Thyroid gland (tissue), 4 donors: ENCODE data around the gene PAK2.

ENCODE experiments used
- CTCF ChIP-seq, 6 experiments: fragments of 200-600 bp in 3 of 6; fragments of 450-650 bp in 3 of 6; sonication (generic) in 3 of 6; IDR thresholded peaks; one replicate each; pipeline ENCODE4 v1.5.1; 2016 to 2019; ENCODE audit warnings: antibody characterized with exemption in 6 of 6, mild to moderate bottlenecking in 2 of 6, inconsistent platforms in 1 of 6, moderate library complexity in 1 of 6
- POLR2A ChIP-seq, 2 donors: fragments of 450-650 bp; IDR thresholded peaks; one replicate each; pipeline ENCODE4 v1.6.1; 2017; ENCODE audit warnings: antibody characterized with exemption in 2 of 2, mild to moderate bottlenecking in 2 of 2, moderate library complexity in 1 of 2

- TF ChIP-seq CTCF (IDR thresholded peaks at IDR 0.05): no peak
- no peak for TF ChIP-seq POLR2A (IDR thresholded peaks at IDR 0.05)
Measured at GRCh38 chr3:196765454-196765853, 25.8 kb downstream of the PAK2 start.
